Activated CD4-positive, alpha-beta T cell treated with anti-CD3 and anti-CD28 coated beads, Interleukin-2, amount 10 ng/mL, durations not matched to agents 7 days and 5 days (primary cell): Measurements from ENCODE around the gene MAK. TPM values are rescaled to one million over a fixed set of nuclear protein-coding genes. Genes with fewer than 3 reads are reported as not detected.
"Not testable (repeated sequence)": the region's sequence is repeated elsewhere in the genome, so short reads cannot be mapped to it uniquely, and the experiment has no call there.

ENCODE experiments used
- CTCF ChIA-PET: fragments of 350-600 bp; sonication (Branson Sonifier 250); formaldehyde crosslinking; loops from one replicate; lab custom pipeline; 2021; ENCODE audit warnings: antibody characterized with exemption; lab: Charles Lee
- POLR2A ChIA-PET: fragments of 350-600 bp; sonication (Branson Sonifier 250); formaldehyde crosslinking; loops from one replicate; lab custom pipeline; 2021; ENCODE audit warnings: antibody characterized with exemption; lab: Charles Lee
- DNase-seq: peaks from one replicate; pipeline ENCODE4 v3.0.0-alpha.2; 2020
- H3K27ac Mint-ChIP-seq: one replicate; pipeline ENCODE4 v1.8.0; 2021; ENCODE audit warnings: mild to moderate bottlenecking, moderate library complexity, mixed read lengths
- H3K27me3 Mint-ChIP-seq: one replicate; pipeline ENCODE4 v1.8.0; 2021; ENCODE audit warnings: mixed read lengths
- H3K36me3 Mint-ChIP-seq: one replicate; pipeline ENCODE4 v1.8.0; 2021; ENCODE audit warnings: low read depth, mixed read lengths
- H3K4me1 Mint-ChIP-seq: one replicate; pipeline ENCODE4 v1.8.0; 2021; ENCODE audit warnings: mixed read lengths
- H3K4me3 Mint-ChIP-seq: one replicate; pipeline ENCODE4 v1.8.0; 2021; ENCODE audit warnings: mild to moderate bottlenecking, moderate library complexity, mixed read lengths
- H3K9me3 Mint-ChIP-seq: one replicate; pipeline ENCODE4 v1.8.0; 2021; ENCODE audit warnings: mixed read lengths
- total RNA-seq, 2 experiments: library from RNA; stranded (reverse); gene quantifications; one replicate each; pipeline ENCODE4 v1.2.3, GENCODE V29; 2021

Gene MAK
- total RNA-seq, 2 experiments from 2014 or later: 0.07 TPM; not detected in 1

DNA sequence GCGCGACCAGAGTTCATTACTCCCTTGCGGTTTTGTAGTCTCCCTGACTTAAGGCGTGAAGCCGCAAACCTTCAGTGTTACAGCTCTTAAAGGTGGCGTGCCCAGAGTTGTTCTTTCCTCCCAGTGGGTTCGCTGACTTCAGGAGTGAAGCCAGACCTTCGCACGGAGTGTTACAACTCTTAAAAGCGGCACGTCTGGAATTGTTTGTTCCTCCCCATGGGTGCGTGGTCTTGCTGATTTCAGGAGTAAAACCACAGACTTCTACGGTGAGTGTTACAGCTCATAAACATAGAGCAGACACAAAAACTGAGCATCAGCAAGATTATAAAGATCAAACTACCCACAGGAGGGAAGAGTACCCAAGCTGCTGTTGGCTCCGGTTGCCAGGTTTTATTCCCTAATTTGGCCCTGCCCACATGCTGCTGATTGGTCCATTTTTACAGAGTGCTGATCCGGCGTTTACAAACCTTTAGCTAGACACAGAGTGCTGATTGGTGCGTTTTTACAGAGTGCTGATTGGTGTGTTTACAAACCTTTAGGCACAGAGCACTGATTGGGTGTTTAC lies 105.1 kb downstream of the MAK start:
- Mint-ChIP-seq H3K4me3 (no peak overlapping the region), H3K4me1 (peaks cover 2% of the 10 kb centered on the region), H3K36me3 (peaks cover 27% of the 10 kb centered on the region), H3K9me3 (no peaks in the 10 kb centered on the region), H3K27ac (no peak overlapping the region), H3K27me3 (no peaks in the 10 kb centered on the region)
- ChIA-PET POLR2A (no interaction called here), CTCF (interaction anchor here (0.9 to 2.5 kb wide), 2 partner anchors 9 to 16 kb away, joined by 3 to 13 read pairs; partner anchors contain the start of gene TMEM14C)
- no peak for DNase-seq

- no peaks in the 10 kb centered on the region for H3K9me3 Mint-ChIP-seq
- no peak for DNase-seq
- ChIA-PET POLR2A (no interaction called here), CTCF (no interaction called here)
- H3K36me3 Mint-ChIP-seq: peaks cover 43% of the 10 kb centered on the region
- no peaks in the 10 kb centered on the region for H3K27me3 Mint-ChIP-seq
- no peak overlapping the region for H3K27ac Mint-ChIP-seq
- H3K4me1 Mint-ChIP-seq: peaks cover 14% of the 10 kb centered on the region
- no peak overlapping the region for H3K4me3 Mint-ChIP-seq
Observed at GRCh38 chr6:10730254-10730653, 108.1 kb downstream of the MAK start.

DNA sequence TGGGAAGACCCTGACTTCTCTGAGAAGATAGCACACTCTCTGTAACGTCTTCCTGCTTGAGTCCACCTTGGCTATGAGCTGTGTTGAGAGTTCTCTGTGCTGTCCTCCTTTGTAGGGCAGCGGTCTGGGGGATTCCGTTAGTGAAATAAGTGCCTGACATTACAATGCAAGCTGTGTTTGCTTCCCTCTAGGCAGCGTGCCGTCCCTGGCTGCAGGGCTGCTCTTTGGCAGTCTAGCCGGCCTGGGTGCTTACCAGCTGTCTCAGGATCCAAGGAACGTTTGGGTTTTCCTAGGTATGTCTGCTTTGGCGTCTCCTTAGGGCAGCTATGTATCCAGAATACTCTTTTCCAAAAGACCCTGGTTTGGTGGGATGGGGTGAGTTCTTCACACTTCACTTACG lies 112.6 kb downstream of the MAK start:
- Mint-ChIP-seq H3K4me3 (no peak overlapping the region), H3K27me3 (no peaks in the 10 kb centered on the region), H3K4me1 (peaks cover 55% of the 10 kb centered on the region), H3K27ac (no peak overlapping the region), H3K9me3 (no peaks in the 10 kb centered on the region), H3K36me3 (peaks cover 41% of the 10 kb centered on the region)
- POLR2A ChIA-PET: no interaction called here
- CTCF ChIA-PET: interaction anchor here (0.9 to 1.4 kb wide), 2 partner anchors 13 to 18 kb away, joined by 3 read pairs; no protein-coding TSS in a partner anchor
- no peak for DNase-seq

- H3K27me3 Mint-ChIP-seq: no peaks in the 10 kb centered on the region
- CTCF ChIA-PET: interaction anchor here (3.2 kb wide), 1 partner anchor 8 kb away, joined by 13 read pairs; no protein-coding TSS in a partner anchor
- DNase-seq: no peak
- H3K4me1 Mint-ChIP-seq: peaks cover 56% of the 10 kb centered on the region
- POLR2A ChIA-PET: no interaction called here
- H3K4me3 Mint-ChIP-seq: no peak overlapping the region
- H3K27ac Mint-ChIP-seq: no peak overlapping the region
- H3K9me3 Mint-ChIP-seq: no peaks in the 10 kb centered on the region
- peaks cover 35% of the 10 kb centered on the region for H3K36me3 Mint-ChIP-seq
Observed at GRCh38 chr6:10725044-10725443, 113.3 kb downstream of the MAK start.

GRCh38 chr6:10723567-10723881 lies 114.8 kb downstream of the MAK start:
- peaks cover 10% of the 10 kb centered on the region for H3K9me3 Mint-ChIP-seq
- peaks cover 42% of the 10 kb centered on the region for H3K36me3 Mint-ChIP-seq
- peak overlapping the region; percentile 97 for H3K27ac Mint-ChIP-seq
- POLR2A ChIA-PET: no interaction called here
- no peak for DNase-seq
- no peaks in the 10 kb centered on the region for H3K27me3 Mint-ChIP-seq
- CTCF ChIA-PET: interaction anchor here (1.0 to 3.2 kb wide), 3 partner anchors 10 to 29 kb away, joined by 3 to 13 read pairs (median 6); partner anchors contain the start of genes C6orf52 and PAK1IP1
- peak overlapping the region; percentile 95 for H3K4me3 Mint-ChIP-seq
- H3K4me1 Mint-ChIP-seq: peaks cover 69% of the 10 kb centered on the region

DNA sequence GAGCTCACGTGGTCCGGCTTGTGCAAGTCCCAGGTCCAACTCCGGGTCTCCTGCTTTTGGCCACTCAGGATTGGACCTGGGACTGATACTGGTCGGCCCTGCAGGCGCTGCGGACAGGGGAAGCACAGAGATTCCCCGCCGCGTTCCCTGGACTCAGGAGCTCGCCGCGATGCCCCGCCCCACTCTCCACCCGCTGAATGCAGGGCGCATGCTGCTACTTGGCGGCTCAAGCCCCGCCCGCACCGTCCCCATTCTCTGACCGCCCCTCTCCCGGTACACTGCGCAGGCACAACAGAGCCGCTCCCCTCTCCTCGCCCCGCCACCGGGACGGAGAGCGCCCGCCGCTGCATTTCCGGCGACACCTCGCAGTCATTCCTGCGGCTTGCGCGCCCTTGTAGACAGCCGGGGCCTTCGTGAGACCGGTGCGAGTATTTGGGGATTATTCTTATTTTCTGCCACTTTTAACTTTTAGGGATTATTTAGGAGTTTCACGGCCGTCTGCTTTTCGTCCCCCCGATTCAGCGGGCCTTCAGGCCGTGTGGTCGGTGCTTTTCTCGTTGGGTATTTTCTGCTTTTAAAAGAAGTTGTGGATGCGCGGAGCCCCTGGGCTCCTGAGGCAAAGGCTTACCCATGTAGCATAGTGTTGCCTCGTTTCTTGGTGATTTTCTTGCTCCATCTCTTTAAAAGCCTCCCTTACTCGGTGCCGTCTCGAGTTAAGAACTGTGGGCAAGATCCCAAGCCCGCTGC lies 115.3 kb downstream of the MAK start, which contains the start of gene TMEM14C:
Gene TMEM14C (plus strand): TSS at position 251 of the 747 bp plus-strand sequence. CDS start 1,544 bp downstream, outside the sequence.
- DNase-seq: peak; percentile 86
- Mint-ChIP-seq H3K4me1 (peaks cover 67% of the 10 kb centered on the region), H3K9me3 (peaks cover 13% of the 10 kb centered on the region), H3K36me3 (peaks cover 40% of the 10 kb centered on the region), H3K4me3 (peak within 1 kb of the TSS; percentile 95), H3K27ac (peak within 1 kb of the TSS; percentile 97), H3K27me3 (no peaks in the 10 kb centered on the region)
- CTCF ChIA-PET: interaction anchor here (0.8 to 3.2 kb wide), 5 partner anchors 10 to 370 kb away, joined by 3 to 13 read pairs (median 5); partner anchors contain the start of genes C6orf52, PAK1IP1 and SMIM13
- POLR2A ChIA-PET: no interaction called here

GRCh38 chr6:10722570-10722819 lies 115.8 kb downstream of the MAK start:
- no peak for DNase-seq
- ChIA-PET CTCF (interaction anchor here (0.8 to 3.2 kb wide), 6 partner anchors 11 to 371 kb away, joined by 3 to 13 read pairs (median 6); partner anchors contain the start of genes C6orf52, PAK1IP1, SMIM13 and TMEM14B), POLR2A (interaction anchor here (0.7 to 1.2 kb wide), 2 partner anchors 28 to 295 kb away, joined by 3 to 4 read pairs; partner anchors contain the start of gene PAK1IP1)
- H3K27me3 Mint-ChIP-seq: no peaks in the 10 kb centered on the region
- H3K36me3 Mint-ChIP-seq: peaks cover 41% of the 10 kb centered on the region
- H3K9me3 Mint-ChIP-seq: peaks cover 16% of the 10 kb centered on the region
- H3K4me3 Mint-ChIP-seq: peak overlapping the region; percentile 95
- peak overlapping the region; percentile 97 for H3K27ac Mint-ChIP-seq
- peaks cover 64% of the 10 kb centered on the region for H3K4me1 Mint-ChIP-seq

GRCh38 chr6:10721850-10722569 lies 116.3 kb downstream of the MAK start:
- CTCF ChIA-PET: interaction anchor here (0.8 to 3.2 kb wide), 7 partner anchors 11 to 371 kb away, joined by 3 to 13 read pairs (median 5); partner anchors contain the start of genes C6orf52, PAK1IP1, SMIM13 and TMEM14B
- Mint-ChIP-seq H3K9me3 (peaks cover 17% of the 10 kb centered on the region), H3K4me3 (peak overlapping the region; percentile 95), H3K27ac (peak overlapping the region; percentile 97), H3K36me3 (peaks cover 40% of the 10 kb centered on the region), H3K27me3 (no peaks in the 10 kb centered on the region), H3K4me1 (peaks cover 66% of the 10 kb centered on the region)
- POLR2A ChIA-PET: interaction anchor here (0.7 to 1.2 kb wide), 2 partner anchors 27 to 294 kb away, joined by 3 to 4 read pairs; partner anchors contain the start of gene PAK1IP1
- no peak for DNase-seq

- peaks cover 21% of the 10 kb centered on the region for H3K9me3 Mint-ChIP-seq
- H3K27me3 Mint-ChIP-seq: not testable (repeated sequence)
- H3K36me3 Mint-ChIP-seq: peaks cover 39% of the 10 kb centered on the region
- peak overlapping the region; percentile 95 for H3K4me3 Mint-ChIP-seq
- ChIA-PET POLR2A (interaction anchor here (0.7 to 1.2 kb wide), 3 partner anchors 26 to 191 kb away, joined by 3 to 7 read pairs (median 5); partner anchors contain the start of genes C6orf52 and PAK1IP1), CTCF (interaction anchor here (0.9 to 2.3 kb wide), 4 partner anchors 22 to 372 kb away, joined by 3 to 10 read pairs (median 3); partner anchors contain the start of genes SMIM13 and TMEM14B)
- H3K4me1 Mint-ChIP-seq: peaks cover 68% of the 10 kb centered on the region
- H3K27ac Mint-ChIP-seq: peak overlapping the region; percentile 97
- DNase-seq: peak; percentile 24
Observed at GRCh38 chr6:10720960-10721849, 117.1 kb downstream of the MAK start.

DNA sequence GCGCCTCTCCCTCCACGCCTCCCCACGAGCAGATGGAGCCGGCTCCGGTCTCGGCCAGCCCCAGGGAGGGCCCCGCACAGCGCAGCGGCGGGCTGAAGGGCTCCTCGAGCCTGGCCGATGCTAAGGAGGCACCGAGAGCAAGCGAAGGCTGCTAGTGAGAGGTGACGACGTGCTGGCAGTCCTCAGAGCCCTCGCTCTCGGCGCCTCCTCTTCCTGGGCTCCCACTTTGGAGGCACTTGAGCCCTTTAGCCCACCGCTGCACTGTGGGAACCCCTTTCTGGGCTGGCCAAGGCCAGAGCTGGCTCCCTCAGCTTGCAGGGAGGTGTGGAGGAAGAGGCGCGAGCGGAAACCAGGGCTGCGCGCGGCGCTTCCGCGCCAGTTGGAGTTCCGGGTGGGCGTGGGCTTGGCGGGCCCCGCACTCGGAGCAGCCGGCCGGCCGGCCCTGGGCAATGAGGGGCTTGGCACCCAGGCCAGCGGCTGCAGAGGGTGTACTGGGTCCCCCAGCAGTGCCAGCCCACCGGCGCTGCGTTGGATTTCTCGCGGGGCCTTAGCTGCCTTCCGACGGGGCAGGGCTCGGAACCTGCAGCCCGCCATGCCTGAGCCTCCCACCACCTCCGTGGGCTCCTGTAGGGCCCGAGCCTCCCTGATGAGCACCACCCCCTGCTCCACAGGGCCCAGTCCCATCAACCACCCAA lies 117.9 kb downstream of the MAK start:
- CTCF ChIA-PET: interaction anchor here (0.9 to 2.4 kb wide), 3 partner anchors 21 to 27 kb away, joined by 3 to 16 read pairs (median 10); partner anchors contain the start of genes C6orf52, PAK1IP1 and TMEM14B
- H3K4me1 Mint-ChIP-seq: peaks cover 63% of the 10 kb centered on the region

GRCh38 chr6:10719964-10720264 lies 118.4 kb downstream of the MAK start:
- DNase-seq: no peak
- POLR2A ChIA-PET: no interaction called here
- H3K36me3 Mint-ChIP-seq: peaks cover 30% of the 10 kb centered on the region
- peak overlapping the region; percentile 97 for H3K27ac Mint-ChIP-seq
- H3K4me1 Mint-ChIP-seq: peaks cover 59% of the 10 kb centered on the region
- peak overlapping the region; percentile 95 for H3K4me3 Mint-ChIP-seq
- CTCF ChIA-PET: interaction anchor here (1.2 to 2.4 kb wide), 2 partner anchors 17 to 25 kb away, joined by 8 to 16 read pairs; partner anchors contain the start of genes C6orf52 and PAK1IP1
- peaks cover 21% of the 10 kb centered on the region for H3K9me3 Mint-ChIP-seq
- no peaks in the 10 kb centered on the region for H3K27me3 Mint-ChIP-seq

More for the DNA sequence above, 117.9 kb downstream of the MAK start:
- Mint-ChIP-seq H3K4me3 (peak overlapping the region; percentile 95), H3K27ac (peak overlapping the region; percentile 97), H3K27me3 (no peaks in the 10 kb centered on the region), H3K36me3 (peaks cover 33% of the 10 kb centered on the region), H3K9me3 (peaks cover 21% of the 10 kb centered on the region)
- POLR2A ChIA-PET: interaction anchor here (0.7 to 0.9 kb wide), 2 partner anchors 26 to 190 kb away, joined by 5 to 7 read pairs; partner anchors contain the start of genes C6orf52 and PAK1IP1
- peak; percentile 63 for DNase-seq
